Right forelimb (tissue), 1 donor: ENCODE data around the gene HIVEP3.

Experiments used
- DNase-seq: peaks from one replicate; pipeline ENCODE4 v3.0.0-alpha.2; 2018

Gene HIVEP3

DNA sequence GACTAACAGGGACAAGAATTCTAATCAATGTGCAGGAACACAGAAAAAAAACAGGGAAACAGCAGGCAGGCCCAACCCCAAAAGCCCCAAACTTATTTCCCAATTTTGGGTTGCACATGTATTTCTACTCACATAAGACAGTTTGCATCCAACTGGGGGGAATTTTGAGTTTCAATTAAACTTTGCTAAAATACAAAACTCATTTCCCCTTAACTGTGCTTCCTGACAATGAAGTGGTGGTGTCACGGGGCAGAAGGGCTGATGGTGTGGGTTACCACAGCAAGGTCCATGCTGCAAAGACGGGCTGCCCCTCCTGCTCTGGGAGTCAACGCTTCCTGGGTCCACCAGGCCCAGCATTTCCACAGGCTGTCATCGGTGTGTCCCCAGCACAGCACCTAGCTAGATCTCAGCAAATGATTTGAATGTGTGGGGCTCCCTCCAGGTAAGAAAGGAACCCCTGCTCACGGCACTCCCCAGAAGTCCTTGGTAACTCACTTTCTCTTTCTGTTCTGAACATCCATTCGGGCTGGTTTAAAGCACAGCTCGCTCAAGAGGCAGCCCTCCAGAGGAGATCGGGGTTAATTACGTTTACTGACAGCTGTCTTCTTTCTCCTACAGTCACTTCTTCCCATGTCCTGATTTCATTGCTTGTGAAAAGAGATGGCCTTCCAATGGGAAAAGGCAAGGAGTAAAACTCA, 27.4 kb downstream of the HIVEP3 start:
- no peak for DNase-seq

DNA sequence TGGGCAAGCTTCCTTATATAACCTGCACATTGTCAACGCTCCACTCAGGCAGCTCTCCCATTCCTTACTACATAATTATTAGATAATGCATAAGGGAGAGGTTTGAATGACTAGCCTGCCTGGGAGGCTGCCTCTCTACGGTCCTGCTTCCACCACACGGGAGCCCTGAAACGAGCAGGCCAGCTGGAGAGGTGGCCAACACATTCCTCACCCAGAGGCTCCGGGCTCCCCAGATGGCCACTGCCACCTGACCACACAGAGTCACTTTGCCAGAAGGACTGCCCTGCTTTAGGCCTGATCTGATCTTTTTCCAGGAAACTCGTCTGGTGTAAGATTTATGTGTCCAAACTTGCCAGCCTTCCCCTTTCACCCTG, 27.9 kb downstream of the HIVEP3 start:
- DNase-seq = no peak

DNA sequence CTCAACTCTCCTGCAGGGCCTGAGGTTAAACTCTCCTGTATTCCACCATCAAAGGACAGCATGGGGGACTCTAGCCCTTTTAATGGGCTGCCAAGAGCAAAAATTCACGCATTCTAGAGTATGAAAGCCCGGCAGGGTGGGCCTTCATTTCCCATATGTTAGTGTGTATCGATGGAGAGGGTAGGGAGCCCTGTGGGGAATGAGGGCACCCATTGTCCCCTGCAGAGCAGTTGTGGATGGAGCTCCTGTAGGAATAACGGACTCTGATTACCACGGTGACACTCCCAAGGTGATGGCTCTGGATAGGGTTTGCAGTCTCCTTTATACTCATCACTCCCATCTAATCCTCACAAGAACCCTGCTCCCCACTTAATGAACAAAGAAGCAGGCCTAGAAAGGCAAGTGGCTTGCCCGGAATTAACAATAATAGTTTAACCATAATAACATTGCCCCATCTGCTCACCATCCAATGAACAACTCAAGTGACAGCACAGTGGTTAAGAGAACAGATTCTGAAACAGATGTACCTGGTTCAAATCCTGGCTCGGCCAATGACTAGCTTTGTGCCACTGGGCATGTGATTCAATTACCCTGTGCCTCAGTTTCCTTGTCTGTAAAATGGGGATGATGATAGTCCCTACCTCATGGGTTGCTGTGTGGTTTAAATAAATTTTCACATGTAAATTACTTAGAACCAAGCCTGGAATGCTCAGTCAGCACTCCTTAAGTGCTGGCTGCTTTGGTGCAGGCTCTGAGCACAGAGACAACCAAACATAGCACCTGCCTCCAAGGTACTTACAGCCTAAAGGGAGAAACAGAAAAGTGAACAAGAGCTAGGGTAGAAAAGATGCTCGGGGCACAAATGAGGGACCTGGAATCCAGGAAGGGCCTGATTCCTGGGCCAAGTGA, 29.0 kb downstream of the HIVEP3 start:
- no peak for DNase-seq

DNA sequence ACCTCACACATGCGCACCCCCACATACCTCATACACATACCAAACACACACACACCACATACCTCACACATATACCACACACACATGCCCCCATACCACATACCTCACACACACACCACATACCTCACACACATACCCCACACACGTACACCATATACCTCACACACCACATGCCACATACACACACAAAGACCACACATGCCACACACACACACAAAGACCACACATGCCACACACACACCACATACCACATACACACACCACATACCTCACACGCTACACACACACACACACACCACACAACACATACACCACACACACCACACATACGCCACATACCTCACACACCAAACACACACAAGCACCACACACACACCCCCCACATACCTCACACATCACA, 30.0 kb downstream of the HIVEP3 start:
- no peak for DNase-seq

DNA sequence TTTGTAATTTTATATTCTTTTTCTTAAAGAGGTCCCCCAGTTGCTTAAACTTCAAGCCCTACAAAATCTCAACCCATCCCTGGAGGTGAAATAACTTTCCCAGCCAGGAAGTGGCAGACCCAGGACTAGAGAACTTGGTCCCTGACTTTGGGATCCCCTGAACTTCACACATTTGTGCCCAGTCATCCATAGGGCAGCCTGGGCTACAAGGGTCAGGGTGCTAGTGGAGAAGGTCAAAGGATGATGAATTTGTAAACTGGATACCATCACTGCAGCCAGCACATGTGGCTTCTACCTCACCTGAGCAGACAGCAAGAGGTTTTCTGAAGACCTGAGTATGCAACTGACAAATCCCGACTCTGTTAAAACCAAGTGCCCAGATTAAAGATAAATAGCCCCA, 31.4 kb downstream of the HIVEP3 start:
- no peak for DNase-seq

DNA sequence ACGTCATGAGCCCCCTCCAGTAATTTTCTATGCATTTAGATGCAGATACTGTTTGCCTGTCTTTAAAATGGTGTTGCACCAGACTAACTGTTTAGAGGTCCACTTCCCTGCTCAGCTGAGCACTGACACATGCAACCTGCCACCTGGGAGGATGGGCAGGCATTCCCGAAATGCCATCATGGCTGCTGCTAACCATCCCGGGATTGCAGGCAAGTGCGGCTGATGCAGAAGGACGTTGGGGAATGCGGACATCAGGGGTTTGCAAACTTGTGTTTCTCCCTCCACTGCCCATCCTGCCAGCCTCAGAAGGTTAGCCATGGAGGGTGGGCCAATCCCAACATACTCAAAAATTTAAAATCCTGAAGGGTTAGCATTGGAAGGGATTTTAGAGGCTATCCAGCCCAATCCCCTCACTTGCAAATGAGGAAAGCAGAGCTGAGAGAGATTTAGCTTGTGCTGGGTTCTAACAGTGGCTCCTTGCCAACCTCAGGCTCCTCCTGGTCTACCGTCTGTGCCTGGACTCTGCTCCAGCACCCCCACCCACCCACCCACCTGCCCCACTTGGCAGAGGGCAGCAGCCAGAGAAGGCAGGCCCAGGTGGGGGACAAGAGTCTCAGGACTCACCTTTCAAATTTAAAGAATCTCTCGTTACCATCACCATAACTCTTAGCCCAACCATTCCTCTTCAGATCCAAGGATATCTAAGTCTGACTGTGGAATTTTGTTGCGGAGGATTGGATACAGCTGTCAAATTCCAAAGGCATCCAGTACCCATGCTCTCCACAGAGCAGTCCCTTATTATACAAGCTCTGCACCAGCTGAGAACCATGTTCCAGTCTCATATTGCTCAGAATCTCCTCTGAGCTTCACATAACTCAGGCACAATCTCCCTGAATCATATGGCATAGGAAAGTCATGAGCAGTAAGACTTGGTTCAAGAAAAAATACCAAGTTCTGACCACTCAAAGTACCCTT, 34.2 kb downstream of the HIVEP3 start:
- no peak for DNase-seq

DNA sequence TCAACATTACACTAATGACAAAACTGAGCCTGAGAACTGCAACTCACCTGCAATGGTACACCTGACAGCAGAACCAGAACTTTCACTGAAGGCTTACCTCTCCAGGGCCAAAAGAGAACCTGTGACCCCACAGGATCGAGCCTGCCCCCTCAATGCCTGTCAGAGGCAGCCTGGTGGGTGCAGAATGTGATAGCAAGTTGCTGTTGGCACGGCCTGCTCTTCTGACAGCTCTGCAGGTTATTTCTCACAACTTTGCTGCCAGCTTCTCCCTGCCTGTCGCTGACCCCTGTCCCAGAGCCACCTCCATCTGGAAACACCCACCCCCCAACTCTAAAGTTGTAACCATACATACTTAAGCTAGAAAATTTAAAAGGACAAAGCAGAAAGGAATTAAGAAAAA, 35.2 kb downstream of the HIVEP3 start:
- no peak for DNase-seq

DNA sequence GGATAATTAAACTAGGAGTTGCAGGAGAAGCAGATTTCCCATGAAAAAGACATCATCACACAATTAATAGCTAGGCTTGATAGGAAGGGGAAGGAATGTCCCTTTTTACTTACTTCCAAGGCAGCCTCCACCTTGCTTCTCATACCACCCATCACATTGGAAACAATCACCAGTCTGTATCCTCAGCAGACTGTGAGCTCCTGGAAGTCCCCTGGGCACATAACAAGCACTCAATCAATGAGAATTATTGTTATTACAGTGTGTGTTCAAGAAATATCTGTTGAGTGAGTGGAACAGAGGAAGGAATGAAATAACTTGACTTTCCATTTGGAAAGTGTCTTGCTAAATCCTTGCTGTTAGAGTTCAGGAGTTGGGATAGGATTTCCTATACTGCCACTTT, 36.2 kb downstream of the HIVEP3 start:
- DNase-seq = no peak

DNA sequence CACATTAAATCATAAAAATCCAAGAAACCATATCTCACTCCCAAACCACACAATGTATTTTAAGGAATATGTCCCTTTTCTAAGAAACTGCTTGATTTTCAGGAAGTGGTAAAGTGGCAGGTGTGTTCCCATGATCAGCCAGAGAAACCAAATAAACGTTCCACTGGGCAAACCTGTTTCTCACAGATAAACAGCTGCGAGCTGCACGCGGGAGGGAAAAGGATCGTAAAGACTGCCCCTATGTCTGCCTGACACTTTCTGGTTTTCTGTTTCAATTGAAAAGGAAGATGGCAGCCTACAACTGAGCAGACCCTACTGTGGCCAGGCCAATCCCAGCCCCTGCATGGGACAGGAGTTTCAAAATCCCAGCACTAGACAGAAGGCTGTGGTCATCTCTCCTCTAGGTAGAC, 36.6 kb downstream of the HIVEP3 start:
- no peak for DNase-seq

DNA sequence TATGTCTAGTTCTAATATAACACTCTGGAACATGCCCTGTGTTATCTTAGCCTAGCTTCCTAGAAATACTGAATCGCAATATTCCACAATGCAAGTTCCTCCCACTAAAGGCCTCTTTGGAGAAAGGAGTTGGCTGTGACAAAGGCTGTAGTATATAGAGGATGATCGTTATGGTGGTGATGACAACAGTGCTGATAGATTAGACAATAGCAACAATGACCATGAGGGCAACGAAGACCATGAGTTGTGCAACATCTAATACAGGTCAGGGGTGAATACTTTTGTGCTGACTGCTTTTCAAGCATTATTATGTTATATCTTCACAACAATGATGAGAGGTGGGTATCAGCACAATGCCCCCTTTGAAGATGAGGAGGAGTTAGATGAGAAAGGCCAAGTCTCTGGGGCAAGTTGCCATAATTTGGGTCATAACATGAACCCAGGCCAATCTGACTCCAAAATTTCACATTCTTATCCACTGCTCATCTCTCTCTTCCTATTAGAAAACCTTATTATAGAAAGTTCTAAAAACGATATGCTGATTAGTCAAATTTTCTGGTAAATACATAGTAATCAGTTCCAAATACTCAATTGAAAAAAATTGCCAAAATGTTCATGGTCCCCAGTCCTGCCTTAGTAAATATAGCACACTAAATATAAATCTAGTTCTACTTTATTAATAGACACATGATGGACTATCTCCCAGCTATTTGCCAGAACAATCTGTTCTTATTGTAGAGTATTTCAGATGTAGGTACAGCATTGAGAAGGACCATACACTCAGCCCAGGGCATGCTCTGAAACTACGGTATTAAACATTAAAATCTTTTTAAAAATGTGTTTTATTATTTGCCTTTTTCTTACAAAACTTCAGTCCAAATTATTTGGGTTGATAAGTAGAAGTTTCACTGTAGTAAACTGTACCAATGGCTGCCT, 37.5 kb downstream of the HIVEP3 start:
- no peak for DNase-seq

DNA sequence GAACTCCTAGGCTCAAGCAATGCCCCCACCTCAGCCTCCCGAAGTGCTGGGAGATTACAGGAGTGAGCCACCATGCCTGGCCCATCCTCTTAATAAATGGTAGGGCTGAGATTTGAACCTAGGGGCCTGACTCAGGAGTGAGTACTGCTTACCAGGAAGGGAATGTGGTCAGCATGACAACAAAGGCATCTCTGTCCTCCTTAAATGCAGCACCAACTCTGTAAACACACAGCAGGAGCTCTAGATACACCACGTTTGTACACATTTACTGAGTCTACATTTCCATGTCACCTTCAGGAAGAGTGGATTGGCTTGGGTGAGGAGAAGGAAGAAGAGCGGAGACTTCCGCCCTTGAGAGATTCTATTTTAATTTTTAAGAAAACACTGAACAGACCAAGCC, 38.5 kb downstream of the HIVEP3 start:
- no peak for DNase-seq

DNA sequence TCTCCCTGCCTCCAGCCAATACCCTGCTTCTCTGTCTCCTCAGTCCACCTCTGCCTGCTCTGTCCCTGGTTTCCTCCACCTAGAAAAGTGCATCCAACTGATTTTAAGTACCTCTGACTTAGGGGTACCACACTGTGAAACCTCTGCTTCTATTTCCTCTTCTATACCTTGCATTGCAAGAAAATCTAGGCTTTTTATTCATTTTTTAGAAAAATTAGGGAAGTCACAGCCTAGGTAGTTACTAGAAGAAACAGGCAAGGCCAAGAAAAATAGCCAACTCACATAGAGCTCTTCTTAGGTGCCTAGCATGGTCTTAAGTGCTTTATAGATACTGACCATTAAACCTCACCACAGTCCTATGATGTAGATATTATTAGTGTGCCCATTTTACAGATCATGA, 39.1 kb downstream of the HIVEP3 start:
- no peak for DNase-seq

DNA sequence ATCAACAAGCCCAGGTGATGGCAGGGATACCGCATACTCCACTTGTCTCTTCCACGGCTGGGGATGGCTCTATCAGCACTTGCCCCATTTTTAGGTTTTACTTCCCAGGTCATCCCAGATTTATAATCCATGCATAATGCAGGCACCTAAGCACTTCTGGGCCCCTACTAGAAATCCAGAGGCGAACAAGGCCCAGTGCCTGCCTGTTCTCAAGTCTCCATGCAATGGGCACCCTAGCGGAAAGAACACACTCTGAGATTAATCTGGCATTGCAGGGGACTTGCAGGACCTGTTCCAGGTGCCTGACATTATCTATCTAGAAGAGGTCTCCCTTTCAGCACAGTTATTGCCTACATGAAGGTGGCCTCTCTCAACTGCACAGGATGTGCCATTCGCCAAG, 39.8 kb downstream of the HIVEP3 start:
- DNase-seq = no peak

DNA sequence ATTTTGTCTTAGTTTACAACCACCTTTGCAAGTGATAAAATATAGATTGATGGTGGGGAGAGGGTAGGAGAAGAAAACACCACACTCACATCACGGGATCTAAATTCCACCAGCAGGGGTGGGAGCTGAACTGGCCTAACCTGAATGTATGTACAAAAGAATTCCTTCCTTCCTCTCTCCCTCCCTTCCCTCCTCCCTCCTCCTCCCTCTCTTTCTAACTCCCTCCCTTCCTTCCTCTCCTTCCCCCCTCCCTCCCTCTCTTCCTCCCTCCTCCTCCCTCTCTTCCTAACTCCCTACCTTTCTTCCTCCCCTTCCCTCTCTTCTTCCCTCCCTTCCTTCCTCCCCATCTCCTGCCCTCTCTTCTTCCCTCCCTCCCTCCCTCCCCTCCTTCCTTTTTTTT, 40.2 kb downstream of the HIVEP3 start:
- DNase-seq = no peak

DNA sequence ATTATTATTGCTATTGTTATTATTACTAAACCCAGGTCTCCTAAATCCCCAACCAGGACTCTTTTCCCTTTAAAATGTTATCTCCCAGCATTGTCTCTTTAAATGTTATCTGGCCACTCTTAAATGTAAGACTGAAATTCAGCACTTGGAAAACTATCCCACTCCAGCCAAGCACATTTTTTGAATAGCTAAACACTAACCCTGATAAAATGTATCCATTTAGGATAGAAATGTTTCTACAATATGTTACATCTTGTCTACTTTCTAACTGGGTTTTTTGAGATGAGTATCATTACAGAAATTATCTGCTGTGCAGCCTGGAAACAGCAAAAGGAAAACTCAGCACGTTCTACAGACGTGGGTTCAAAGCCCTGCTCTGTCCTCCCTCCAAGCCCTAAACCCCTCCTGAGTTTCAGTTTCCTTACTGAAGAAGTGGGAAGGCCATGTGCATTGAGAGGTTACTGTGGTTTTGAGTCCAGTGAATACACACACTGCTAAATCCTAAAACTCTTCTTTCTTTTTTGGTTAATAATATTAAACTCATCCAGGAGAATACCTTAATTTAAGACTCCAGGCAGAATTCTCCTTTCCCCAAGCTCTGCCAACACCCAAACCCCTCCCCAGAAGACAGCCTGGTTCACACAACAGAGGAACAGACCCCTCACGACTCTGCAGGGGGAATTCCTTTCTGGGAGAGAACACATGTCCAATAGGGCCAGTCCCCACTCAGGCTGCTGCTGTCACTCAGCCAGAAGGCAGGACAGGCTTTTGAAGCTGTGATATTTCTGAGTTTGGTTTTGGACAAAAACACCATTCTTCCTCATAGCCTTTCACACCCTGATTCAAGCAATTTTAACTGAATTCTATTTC, 41.9 kb downstream of the HIVEP3 start:
- no peak for DNase-seq

DNA sequence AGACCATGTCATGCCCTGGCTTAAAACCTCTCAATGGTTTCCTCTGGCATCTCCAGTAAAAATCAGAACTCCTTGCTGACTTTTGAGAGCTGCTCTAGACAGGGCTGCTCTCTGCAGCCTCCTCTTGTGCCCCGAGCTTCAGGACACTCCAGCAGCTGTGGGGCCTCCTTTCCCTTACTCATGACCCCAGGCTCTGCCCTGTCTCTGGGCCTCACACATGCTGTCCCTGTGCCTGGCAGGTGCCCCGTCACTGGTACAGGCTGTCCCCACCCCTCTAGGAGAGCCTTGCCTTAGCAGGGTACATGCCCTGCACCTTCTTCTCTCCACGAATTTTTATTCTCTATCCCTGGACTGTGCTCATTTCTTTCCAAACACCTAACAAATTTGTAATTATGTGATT, 43.2 kb downstream of the HIVEP3 start:
- DNase-seq = no peak

DNA sequence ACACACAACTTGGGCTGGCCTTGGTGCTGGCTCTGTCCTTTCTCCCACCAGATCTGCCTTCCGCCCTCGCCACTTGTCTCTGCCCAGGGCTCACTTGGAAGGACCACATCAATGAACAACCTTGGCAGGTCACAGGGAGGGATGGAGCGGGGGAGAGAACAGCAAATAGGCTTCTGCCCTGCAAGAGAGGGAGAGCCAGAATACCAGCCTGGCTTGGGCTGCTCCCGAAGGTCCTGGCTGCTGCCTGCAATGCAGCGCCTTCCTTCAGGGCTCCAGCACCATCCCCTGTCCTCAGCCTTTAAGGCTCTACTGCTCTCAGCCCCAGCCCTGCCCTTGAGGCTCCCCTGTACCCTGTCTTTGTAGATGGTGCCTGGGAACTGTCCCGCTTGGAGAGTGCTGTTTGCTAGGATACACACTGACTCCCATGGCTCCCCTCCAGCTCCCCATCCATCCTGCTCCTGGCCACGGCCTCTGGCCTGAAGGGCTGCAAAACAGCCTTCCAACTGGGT, 43.8 kb downstream of the HIVEP3 start:
- DNase-seq = no peak

DNA sequence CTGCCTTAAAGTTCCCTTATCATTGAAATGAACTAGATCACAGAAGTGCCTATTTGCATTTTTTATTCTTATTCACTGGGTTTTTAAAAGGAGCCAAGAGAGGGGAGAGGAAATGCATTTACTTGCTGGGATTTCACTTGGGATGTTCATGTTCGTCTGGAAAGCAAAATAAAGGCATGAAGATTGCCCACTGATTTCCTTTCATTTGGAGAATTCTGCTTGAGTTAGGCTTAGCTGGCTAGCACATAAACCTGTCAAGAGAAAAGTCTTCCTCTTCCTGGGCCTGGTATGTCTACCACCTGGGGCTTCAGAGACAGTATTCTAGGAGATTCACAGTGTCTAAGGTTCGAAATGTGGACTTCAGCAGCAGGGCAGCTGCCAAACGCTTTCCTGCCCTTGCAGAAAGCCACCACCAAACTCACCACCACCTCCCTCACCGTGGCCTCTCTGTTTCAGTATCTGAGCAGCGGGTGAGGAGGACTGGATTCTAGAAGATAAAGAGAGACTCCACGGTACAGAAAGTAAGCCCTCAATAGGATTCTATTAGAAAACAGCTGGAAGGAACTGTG, 44.5 kb downstream of the HIVEP3 start:
- no peak for DNase-seq

DNA sequence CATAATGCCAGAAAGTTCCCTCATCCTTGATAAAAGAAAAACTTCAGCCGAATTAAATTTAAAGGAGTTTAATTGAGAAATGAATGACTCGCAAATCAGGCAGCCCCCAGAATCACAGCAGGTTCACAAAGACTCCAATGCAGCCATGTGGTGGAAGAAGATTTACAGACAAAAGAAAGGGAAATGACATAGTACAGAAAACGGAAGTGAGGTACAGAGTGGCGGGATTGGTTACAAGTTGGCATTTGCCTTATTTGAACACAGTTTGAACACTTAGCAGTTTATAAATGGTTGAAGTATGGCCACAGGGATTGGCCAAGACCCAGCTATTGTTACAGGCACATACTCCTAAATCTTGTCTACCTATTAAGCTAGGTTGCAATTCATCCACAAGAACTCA, 46.6 kb downstream of the HIVEP3 start:
- DNase-seq = no peak

DNA sequence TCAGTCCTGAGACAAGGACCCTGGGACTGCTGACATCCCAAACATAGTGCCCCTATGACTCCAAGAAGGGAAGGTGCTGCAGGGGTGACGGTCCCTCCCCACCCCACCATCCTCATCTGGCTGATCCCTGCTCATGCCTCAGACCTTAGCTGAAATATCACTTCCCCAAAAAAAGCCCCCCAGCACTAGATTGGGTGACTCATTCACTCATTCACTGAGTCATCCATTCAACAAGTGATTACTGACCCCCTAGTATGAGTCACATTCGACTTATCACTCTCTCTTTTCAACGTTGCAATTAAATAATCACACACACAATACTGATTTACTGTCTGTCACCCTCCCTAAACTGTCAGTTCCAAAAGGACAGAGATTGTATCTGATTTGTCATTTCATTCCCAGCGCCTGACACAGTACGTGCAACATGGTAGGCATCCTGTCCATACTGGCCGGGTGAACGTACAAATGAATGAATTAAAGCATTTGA, 48.6 kb downstream of the HIVEP3 start:
- no peak for DNase-seq
